Inflammatory macrophage treated with lipopolysaccharide for 1 hour (primary cell): Measurements from ENCODE around the gene TSGA10IP.
A peak's percentile ranks its signal among the peaks of the same experiment; 100 is the strongest.
"Not testable (repeated sequence)": the region's sequence is repeated elsewhere in the genome, so short reads cannot be mapped to it uniquely, and the experiment has no call there.

Experiments
- DNase-seq, 2 donors: peaks; one replicate each; pipeline ENCODE4 v3.0.0-alpha.2; 2020 to 2022

TSGA10IP gene

DNA sequence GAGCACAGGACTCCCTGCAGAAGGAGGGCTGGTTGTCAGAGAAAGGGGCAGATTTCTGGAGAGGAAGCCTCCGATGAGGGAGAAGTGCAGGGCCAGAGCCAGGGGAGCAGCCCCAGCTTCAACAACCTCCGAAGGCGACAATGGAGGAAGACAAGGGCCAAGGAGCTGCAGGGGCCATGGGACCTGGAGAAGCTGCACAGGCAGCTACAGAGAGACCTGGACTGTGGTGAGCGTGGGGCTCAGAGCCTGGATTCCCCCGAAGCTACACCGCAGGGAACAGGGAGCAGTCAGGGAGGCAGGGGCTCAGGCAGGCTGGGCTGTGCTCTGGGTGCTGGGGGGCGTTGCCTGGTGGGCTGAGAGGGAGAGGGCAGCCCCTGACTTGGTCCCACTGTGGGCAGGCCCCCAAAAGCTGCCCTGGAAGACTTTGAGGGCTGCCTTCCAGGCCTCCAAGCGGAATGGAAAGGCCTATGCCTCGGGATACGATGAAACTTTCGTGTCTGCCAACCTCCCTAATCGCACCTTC, 2.4 kb downstream of the TSGA10IP start:
- no peak for DNase-seq

DNA sequence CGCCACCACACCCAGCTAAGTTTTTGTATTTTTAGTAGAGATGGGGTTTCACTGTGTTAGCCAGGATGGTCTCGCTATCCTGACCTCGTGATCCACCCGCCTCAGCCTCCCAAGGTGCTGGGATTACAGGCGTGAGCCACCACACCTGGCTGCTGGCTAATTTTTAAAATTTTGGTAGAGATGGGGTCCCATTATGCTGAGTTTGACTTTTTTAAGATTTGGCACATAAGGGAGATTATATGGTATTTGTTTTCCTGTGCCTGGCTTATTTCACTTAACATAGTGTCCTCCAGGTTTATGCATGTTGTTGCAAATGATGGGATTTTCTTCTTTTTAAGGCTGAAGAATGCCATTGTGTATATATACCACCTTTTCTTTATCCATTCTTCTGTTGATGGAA, 5.4 kb downstream of the TSGA10IP start:
- not testable (repeated sequence) for DNase-seq

- not testable (repeated sequence) for DNase-seq
These were observed 6.4 kb downstream of the TSGA10IP start for GRCh38 chr11:65951641-65952040.

- no peak for DNase-seq
These were observed 6.8 kb downstream of the TSGA10IP start for GRCh38 chr11:65952052-65952521.

- DNase-seq = no peak
These were observed 8.2 kb downstream of the TSGA10IP start for GRCh38 chr11:65953471-65953870.

- no peak for DNase-seq
These were observed 9.5 kb downstream of the TSGA10IP start for GRCh38 chr11:65954771-65955170.

DNA sequence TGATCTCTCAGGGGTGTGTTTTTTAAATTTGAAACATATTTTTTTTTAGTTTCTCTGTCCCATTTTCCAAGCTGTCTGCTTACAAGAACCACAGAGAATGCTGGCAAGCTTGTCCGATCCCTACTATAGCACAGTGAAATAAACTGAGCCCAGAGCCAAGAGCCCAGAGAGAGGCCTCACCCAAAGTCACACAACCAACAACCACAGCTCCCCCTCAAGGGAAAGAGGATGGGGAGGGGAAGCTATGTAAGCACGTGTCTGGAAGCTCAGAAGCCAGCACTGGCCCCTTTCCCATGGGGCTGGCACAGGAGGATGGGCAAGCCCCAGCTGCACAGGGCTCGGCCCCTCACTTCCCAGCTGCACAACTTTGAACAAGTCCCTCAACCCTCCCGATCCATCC, 13.0 kb downstream of the TSGA10IP start:
- DNase-seq = no peak

DNA sequence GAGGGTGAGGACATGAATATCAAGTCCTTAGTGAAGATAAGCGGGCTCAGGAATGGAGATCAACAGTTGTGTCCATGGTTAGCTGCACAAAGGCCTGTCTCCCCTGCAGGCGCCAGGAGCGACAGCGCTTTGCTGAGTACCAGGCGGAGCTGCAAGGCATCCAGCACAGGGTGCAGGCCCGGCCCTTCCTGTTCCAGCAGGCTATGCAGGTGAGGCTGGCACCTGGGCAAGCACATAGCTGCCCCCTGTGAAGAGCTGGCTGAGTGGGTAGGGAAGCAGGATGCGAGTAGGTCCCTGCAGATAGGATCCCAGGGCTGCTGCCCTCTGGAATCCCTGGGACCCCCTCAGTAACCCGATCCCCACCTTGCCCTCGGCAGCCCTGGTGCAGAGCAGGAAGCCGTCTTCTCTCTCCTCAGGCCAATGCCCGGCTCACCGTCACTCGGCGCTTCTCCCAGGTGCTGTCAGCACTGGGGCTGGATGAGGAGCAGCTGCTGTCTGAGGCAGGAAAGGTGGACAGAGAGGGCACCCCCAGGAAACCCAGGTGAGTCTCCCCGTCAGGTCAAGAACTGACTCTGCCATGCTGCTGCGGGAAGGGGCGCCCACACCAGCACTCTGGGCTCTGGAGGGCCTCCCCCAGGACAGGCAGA, 13.6 kb downstream of the TSGA10IP start:
- DNase-seq = no peak

DNA sequence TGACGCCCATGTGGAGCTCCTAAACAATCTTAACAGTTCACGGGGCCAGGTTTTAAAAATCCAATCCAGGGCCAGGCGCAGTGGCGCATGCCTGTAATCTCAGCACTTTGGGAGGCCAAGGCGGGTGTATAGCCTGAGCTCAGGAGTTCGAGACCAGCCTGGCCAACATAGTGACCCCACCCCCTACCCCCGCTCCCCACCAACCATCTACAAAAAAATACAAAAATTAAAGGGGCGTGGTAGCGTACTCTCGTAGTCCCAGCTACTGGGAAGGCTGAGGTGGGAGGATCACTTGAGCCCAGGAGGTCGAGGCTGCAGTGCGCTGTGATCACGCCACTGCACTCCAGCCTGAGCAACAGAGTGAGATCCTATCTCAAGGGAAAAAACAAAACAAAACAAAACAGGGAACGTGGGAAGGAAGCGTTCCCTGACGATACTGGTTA, 15.6 kb downstream of the TSGA10IP start:
- no peak for DNase-seq

- peak; percentile 96 to 97 for DNase-seq
These were observed 16.2 kb downstream of the TSGA10IP start, which contains the start of gene SART1 for GRCh38 chr11:65961267-65962140. Gene SART1 (plus strand): TSS chr11:65961734. CDS start chr11:65961781, 47 bp downstream.

DNA sequence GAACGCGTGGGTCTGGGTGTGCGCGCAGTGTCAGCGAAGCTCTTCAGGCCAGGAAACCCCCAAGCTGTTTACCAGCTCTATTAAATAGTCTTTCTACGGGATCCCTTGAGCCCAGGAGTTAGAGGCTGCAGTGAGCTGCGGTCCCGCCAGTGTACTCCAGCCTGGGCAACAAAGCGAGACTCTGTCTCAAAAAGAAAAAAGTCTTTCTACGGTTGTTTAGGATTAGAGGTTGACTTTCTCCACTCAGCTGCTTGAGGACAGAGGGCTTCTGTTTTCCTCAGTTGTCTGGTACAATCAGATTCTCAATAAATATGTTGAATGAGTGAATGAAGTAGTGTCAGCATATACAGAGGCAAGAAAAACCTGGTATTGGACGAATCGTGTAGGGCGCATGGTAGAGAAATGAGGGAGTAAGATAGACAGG, 16.9 kb downstream of the TSGA10IP start:
- DNase-seq = no peak

GRCh38 chr11:65964906-65965305, 19.6 kb downstream of the TSGA10IP start:
- DNase-seq = no peak

- no peak for DNase-seq
These were observed 20.9 kb downstream of the TSGA10IP start for GRCh38 chr11:65965986-65966762.

GRCh38 chr11:65967329-65967934, 22.2 kb downstream of the TSGA10IP start:
- DNase-seq = no peak

DNA sequence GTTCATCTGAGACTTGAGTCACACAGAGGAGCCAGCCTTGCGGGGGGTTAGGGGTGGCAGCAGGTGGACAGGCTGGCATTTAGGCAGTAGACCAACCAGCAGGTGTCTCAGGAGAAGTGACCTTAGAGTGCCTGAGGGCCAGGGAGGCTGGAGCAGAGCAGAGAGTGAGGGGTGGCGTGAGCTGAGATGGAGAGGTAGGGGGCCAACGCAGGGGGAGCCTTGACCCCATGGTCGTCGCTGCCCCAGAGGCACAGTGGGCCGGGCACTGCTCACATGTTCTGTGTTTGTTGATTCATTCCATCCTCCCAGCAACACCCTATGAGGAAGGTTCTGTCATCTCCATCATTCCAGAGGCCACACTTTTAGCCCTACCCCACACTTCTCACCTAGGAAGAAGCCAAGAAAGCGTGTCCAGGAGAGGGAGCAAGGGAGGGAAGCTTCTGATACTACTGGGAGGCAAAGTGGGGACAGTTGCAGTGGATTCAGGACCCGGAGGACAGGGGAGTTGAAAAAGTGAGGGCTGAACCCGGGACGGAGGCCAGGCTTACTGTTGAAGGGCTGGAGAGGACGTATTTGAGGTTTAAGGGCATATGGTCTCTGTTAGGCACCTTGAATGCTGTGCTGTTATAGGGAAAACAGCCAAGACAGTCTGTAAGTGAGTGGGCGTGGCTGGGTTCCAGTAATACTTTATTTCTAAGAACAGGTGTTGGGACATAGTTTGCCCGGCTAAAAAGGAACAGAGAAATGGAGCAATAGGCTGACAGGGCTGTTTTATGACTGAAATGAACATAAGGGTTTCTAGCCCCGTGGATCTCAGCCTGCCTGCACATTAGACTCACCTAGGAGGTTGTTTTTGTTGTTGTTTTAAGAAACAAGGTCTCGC, 23.6 kb downstream of the TSGA10IP start:
- DNase-seq = peak; percentile 49 to 77

DNA sequence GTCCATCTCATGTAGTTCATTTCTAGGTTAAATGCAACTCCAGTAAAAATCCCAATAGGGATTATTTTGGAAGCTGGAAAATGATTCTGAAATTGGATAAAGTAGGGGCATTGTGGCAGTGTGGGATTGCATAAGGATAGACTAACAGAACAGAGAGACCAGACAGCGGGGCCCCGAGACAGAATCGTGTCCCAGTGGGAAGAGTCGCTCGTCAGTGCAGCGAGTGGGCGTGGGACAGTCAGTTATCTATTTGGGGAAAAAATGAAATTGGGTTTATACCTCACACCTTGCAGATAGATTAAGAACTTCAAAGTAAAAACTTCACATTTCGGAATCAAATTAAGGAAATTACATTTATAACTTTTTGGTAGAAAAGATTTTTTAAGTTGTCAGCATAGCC, 26.8 kb downstream of the TSGA10IP start:
- DNase-seq = no peak

- DNase-seq = no peak
These were observed 28.3 kb downstream of the TSGA10IP start for GRCh38 chr11:65973439-65974110.

DNA sequence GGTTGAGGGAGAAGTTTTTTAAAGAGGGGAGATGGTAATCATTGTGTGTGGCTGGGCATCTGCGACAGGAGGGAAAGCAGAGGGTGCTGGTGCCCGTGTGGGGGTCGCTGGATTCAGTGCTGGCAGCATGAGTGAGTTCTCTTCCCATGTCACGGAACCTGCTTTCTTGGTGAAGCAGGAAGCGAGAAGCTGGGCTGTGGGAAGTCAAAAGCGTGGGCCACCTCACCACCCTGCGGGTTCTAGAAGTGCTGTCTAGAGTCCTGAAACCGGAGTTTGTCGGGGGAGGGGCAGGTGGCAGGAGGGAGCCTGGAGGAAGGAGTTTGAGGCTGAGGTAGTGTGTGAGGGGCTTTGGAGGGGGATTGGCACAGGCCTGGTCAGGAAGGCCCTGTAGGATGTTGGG, 30.5 kb downstream of the TSGA10IP start:
- no peak for DNase-seq

DNA sequence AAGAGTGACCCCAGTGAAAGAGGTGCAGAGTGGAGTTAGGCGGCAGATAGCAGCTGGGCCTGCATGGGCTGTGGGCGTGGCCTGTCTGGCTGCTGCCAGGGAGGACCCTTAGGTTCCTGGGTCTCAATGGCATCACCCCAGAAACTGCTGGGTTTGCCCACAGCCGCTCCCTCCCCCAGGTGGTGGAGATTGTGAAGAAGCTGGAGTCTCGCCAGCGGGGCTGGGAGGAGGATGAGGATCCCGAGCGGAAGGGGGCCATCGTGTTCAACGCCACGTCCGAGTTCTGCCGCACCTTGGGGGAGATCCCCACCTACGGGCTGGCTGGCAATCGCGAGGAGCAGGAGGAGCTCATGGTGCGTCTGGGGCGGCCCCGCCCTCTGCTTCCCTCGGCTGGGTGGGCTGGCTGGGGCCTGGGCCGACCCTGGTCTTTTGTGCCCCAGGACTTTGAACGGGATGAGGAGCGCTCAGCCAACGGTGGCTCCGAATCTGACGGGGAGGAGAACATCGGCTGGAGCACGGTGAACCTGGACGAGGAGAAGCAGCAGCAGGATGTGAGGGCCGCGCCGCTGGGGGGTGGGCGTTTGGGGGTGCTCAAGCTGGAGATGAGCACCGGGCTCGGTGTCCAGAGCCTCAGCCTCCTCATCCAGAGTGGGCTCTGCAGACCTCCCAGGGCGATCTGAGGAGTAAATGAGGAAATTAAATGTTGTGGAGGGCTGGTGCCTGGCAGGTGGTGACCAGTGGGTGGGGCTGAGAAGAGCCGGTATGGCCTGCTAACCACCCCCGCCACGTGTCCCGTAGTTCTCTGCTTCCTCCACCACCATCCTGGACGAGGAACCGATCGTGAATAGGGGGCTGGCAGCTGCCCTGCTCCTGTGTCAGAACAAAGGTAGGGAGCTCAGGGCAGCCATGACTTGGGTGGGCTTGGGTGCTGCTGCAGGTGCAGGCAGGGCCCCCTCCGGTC, 31.2 kb downstream of the TSGA10IP start:
- DNase-seq = no peak
